HEK293T (cell line): ENCODE data around the gene CRHR1.

Experiments used
- ARNT ChIP-seq: fragments of 450-650 bp; IDR thresholded peaks from 2 replicates; pipeline ENCODE4 v1.6.1; 2017; ENCODE audit warnings: mild to moderate bottlenecking
- CTBP1 ChIP-seq: fragments of 450-650 bp; IDR thresholded peaks from 2 replicates; pipeline ENCODE4 v1.6.1; 2016; ENCODE audit warnings: borderline replicate concordance
- FOXA1 ChIP-seq: fragments of 450-650 bp; IDR thresholded peaks from 2 replicates; pipeline ENCODE4 v1.6.1; 2016; ENCODE audit warnings: mild to moderate bottlenecking
- FOXK2 ChIP-seq: fragments of 450-650 bp; IDR thresholded peaks from 2 replicates; pipeline ENCODE4 v1.6.1; 2016; ENCODE audit warnings: mild to moderate bottlenecking
- FOXM1 ChIP-seq: fragments of 450-650 bp; IDR thresholded peaks from 2 replicates; pipeline ENCODE4 v1.6.1; 2017; ENCODE audit warnings: mild to moderate bottlenecking, borderline replicate concordance
- L3MBTL2 ChIP-seq: fragments of 450-650 bp; conservative IDR thresholded peaks from 2 replicates; pipeline ENCODE4 v1.6.1; 2016; ENCODE audit warnings: mild to moderate bottlenecking
- LEF1 ChIP-seq: fragments of 450-650 bp; IDR thresholded peaks from 2 replicates; pipeline ENCODE4 v1.6.1; 2017; ENCODE audit warnings: mild to moderate bottlenecking, borderline replicate concordance
- PKNOX1 ChIP-seq: fragments of 450-650 bp; IDR thresholded peaks from 2 replicates; pipeline ENCODE4 v1.6.1; 2016
- SUZ12 ChIP-seq: fragments of 450-650 bp; IDR thresholded peaks from 2 replicates; pipeline ENCODE4 v1.6.1; 2016; ENCODE audit warnings: mild to moderate bottlenecking

GRCh38 chr17:45867702-45868101 is 83.6 kb downstream of the CRHR1 start:
- TF ChIP-seq PKNOX1: no peak
- TF ChIP-seq L3MBTL2: peak; percentile 65
- TF ChIP-seq LEF1: no peak
- no peak for TF ChIP-seq FOXM1
- TF ChIP-seq FOXA1: no peak
- TF ChIP-seq ARNT: no peak
- no peak for TF ChIP-seq SUZ12
- TF ChIP-seq CTBP1: no peak
- TF ChIP-seq FOXK2: no peak
